Amygdala (tissue), 56 donors: ENCODE results near the gene NXPH4.

Experiments
- DNase-seq, 56 donors: peaks; one replicate each; lab custom pipeline; 2025; lab: John Stamatoyannopoulos, UW

The NXPH4 gene

DNA sequence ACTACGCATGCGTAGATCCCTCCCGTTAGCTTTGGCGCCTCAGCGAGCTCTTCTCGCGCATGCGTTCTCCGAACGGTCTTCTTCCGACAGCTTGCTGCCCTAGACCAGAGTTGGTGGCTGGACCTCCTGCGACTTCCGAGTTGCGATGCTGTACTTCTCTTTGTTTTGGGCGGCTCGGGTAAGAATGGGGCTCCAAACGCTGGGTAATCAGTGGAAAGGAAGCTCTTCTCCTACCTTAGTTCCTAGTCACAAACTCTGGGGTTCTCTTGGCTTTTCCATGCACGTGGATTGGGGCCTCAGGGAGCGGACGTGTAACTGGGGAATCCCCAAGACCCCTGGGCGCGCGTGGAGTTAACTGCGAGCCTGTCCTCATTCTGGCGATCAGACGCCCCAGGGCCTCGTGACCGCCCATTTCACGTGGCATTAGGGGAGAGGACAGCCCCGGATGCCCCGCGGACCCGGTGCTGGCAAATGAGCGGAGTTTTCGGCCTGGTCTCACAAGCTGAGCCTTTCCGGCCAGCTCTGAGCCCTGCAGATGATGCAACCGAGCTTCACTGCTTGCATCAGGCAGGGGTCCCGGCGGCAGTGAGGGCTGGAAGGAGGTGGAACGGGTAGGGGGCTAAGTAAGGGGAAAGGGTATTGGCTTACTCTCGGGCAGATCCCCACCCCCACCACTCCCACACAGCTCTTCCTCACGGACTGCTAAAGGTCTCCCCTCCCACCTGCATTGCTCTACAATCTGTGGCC, 13.2 kb downstream of the NXPH4 start, which contains the start of gene SHMT2:
Gene SHMT2 (plus strand): TSS at position 78 of the 747 bp plus-strand sequence. CDS start 68 bp downstream, at position 146.
- DNase-seq = peak; percentile 54 to 93 (median 84)

DNA sequence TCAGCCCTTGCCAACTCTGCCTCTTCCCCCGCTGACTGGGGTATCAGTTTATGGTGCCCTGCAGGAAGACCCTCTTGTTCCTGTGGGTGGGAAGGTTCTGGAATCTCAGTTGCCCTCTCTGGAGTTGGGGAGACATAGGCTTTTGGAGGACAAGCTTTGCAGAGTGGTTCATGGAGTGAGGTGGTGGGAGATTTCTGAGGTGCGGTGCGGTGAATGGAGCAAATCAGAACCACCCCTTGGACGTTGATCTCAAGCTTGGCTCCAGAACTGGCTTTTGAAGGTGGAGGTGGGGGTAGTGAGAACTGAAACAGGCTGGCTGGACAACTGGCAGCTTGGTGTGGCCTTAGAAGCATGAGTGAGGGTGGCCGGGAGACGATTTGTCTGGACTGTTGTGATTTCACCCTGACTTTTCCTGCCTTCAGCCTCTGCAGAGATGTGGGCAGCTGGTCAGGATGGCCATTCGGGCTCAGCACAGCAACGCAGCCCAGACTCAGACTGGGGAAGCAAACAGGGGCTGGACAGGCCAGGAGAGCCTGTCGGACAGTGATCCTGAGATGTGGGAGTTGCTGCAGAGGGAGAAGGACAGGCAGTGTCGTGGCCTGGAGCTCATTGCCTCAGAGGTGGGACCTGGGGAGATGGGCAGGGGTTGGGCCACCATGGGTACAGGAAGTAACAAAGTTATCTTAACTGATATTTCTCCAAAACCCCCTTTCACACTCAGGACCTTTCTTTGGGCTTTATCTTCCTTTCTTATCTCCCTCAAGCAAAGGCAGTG, 14.0 kb downstream of the NXPH4 start:
- no peak for DNase-seq

DNA sequence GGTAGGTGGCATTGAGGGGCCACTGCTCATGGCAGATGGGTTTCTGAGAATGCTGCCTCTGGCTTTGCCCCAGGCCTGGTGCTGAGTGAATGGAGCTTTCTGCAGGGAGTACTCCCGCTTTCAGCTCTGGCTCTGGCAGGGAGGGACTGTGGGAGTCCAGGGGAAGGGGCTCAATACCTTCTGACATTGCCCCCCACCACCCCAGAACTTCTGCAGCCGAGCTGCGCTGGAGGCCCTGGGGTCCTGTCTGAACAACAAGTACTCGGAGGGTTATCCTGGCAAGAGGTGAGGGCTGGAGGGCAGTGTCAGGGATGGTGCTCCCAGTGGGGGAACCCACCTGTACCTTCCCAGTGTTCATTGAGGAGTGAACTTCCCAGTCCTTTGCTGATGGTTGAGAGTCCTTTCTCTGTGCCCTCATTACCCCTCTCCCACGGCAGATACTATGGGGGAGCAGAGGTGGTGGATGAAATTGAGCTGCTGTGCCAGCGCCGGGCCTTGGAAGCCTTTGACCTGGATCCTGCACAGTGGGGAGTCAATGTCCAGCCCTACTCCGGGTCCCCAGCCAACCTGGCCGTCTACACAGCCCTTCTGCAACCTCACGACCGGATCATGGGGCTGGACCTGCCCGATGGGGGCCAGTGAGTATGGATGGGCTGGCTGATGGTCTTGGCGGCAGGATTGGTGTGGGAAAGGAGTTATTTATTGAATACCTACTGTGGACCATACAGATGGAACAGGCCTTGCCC, 14.9 kb downstream of the NXPH4 start:
- no peak for DNase-seq

DNA sequence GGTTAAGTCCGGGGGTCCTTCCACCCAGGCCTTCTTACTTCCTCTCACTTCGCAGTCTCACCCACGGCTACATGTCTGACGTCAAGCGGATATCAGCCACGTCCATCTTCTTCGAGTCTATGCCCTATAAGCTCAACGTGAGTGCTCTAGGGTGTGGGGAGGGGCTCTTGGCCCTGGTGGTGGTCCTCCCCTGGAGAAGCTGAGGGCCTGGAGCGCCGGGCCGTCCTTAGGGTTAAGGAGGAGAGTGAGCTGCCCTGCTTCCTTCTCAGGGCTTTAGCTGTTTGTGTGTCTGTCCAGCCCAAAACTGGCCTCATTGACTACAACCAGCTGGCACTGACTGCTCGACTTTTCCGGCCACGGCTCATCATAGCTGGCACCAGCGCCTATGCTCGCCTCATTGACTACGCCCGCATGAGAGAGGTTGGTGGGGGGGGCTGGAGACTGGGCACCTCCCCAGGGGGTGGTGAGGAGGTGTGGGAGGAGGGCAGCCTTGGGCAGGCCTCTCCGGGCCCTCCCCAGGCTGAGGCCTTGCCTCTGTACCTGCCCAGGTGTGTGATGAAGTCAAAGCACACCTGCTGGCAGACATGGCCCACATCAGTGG, 15.7 kb downstream of the NXPH4 start:
- no peak for DNase-seq

DNA sequence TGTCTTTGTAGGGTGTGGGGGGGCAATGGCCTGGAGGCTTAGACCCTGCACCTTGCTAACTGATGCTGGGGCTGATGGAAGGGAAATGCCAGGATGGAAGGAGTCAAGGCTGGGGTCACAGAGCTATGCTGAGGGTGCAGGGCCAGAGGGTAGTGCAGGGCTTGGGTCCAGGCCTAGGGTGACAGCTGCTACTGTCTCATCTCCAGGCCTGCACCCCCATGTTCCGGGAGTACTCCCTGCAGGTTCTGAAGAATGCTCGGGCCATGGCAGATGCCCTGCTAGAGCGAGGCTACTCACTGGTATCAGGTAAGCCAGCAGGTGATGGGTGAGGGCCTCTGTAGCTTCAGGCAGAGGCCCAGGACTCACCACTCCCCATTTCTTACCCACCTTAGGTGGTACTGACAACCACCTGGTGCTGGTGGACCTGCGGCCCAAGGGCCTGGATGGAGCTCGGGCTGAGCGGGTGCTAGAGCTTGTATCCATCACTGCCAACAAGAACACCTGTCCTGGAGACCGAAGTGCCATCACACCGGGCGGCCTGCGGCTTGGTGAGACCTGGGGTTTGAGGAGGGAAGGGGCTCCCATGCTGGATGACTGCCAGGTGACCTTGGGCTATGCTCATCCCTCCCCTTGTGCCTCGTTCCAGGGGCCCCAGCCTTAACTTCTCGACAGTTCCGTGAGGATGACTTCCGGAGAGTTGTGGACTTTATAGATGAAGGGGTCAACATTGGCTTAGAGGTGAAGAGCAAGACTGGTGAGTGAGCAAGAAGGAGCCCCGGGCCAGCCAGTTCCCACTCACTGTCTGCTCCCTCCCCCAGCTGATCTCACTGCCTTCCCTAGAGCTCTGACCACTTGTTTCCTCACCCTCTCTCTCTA, 17.0 kb downstream of the NXPH4 start:
- no peak for DNase-seq

DNA sequence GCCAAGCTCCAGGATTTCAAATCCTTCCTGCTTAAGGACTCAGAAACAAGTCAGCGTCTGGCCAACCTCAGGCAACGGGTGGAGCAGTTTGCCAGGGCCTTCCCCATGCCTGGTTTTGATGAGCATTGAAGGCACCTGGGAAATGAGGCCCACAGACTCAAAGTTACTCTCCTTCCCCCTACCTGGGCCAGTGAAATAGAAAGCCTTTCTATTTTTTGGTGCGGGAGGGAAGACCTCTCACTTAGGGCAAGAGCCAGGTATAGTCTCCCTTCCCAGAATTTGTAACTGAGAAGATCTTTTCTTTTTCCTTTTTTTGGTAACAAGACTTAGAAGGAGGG, 17.6 kb downstream of the NXPH4 start:
- no peak for DNase-seq

DNA sequence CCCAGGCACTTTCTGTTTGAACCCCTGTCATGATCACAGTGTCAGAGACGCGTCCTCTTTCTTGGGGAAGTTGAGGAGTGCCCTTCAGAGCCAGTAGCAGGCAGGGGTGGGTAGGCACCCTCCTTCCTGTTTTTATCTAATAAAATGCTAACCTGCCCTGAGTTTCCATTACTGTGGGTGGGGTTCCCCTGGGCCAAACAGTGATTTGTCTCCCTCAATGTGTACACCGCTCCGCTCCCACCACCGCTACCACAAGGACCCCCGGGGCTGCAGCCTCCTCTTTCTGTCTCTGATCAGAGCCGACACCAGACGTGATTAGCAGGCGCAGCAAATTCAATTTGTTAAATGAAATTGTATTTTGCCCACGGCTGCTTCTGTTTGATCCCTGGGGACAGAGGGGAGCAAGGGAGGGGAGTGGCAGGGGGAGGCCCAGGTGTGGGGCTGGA, 18.0 kb downstream of the NXPH4 start:
- DNase-seq = no peak

DNA sequence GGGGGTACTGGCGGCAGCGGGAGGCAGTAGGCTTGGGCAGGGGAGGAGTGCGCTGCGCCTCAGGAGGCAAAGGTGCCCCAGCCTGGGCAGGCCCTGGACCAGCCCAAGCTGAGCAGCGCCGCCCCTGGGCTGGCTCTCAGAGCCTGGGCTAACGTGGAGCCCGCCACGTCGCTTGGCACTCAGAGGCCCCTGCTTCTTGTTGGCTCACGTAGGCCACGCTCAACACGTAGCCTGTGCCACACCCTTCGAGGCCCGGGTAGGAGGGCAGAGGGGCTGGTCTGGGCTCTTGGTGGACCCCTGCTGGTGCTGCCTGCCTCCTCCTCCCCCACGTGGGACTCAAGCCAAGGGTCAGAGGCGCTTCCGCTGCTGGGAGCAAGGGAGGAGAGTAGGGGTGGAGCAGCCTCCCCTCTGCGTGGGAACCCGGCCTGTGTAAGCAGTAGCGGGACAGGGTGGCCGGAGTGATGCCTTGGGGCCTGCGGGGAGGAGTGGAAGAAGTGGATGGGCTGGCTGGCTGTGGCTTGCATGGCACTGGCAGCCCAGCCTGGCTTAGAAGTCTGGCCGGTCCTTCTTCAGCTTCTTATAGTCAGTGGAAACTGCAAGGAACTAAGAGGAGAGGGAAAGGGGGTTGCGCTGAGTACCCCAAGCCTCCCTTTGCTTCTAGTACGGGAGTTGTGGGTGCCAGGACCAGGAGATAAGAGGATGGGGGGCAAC, 18.6 kb downstream of the NXPH4 start:
- DNase-seq = peak in 1 of 56 donors; percentile 17

DNA sequence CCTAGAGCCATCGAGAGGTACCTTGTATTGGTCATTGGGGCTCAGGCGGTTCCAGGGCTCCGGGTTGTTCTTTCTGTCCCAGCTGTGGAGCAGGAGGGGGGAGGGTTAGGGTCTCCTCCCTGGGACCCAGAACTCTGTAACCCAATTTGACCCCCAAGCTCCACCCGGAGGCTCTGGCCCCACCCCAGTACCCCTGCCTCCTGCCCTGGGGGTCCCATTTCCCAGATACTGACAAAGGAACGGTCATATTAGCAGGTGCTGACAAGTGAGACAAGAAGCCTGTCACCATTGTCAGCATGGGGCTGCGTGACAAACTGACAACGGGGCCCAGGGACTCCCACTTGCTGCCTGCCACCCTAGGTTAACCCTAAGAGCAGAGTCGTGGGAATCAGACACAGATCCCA, 19.1 kb downstream of the NXPH4 start:
- no peak for DNase-seq

DNA sequence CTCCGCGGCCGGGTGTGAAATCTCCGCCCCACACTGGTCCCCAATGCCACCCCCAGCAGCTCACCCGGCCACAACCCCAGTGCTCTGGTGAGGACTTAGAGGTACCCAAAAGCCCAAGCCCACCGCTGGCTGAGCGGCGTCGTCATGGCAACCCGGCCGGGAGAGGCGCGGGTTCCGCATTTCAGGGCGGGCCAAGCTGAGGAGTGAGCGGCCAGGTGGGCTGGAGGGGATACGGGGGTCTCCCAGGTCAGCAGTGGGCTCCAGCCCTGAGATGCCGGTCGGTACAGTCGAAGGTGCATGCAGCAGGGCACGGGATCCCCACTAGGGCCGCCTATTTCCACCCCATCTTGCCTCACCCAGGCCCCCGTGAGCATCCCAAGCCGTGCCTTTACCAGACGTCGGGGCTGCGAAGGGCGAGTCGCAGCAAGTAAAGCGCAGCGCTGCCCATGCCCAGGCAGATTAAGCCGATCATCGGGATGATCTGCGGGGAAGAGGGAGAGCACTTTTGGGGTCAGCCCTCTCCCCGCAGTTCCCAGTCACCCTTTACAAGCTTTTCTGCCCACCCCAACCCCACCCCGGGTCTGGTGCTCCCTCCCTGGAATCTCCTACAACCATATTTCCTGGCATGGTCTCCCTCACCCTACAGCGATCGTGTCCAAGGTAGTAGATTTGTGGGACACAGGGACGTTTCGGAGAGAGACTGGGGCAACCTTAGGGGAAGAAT, 19.8 kb downstream of the NXPH4 start:
- DNase-seq = no peak

DNA sequence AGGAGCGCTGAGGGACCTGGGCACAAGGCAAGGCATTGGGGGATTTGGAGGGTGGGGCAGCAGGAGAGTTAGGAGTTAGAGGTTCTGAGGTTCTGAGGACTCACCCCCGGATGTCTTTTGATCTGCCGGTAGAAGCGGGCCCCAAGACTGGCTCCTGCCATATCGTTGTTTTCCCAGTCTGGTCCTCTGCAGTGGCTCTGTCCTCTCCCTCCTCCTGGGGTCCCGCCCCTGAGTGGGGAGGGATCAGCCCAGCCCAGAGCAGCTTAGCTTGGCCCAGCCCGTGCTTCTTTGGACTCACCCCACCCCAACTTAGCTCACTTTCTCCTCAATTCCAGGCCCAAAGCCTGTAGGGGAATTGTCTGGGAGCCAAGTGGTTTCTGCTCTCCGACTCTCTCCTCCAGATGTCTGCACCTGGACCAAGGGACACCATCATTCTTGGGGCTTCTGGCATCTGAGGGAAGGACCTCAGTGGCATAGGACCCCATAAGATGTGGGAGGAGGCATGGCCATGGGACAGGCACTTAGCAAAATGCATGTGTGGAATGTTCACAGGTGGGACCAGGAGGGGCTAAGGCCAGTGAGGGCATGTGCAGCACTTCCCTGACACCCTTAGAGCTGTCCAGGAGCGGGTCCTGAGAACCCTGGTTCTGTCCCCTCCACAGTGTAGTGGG, 20.5 kb downstream of the NXPH4 start:
- DNase-seq = no peak

DNA sequence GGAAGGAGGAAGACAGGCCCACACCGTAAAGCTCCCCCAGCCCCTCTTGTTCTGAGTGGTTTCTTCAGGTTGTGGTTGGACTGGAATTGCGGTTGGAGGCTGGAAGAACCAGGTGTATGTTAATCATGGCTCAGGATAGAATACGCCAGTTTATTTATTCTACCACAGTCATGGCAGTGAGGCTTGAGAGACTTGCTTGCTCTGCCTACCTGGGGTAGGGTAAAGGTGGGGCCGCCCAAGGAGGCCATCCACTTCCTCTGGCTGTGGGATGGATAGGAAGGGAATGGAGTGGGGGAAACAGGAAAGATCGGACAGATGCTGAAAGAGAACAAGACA, 21.0 kb downstream of the NXPH4 start:
- DNase-seq = no peak

DNA sequence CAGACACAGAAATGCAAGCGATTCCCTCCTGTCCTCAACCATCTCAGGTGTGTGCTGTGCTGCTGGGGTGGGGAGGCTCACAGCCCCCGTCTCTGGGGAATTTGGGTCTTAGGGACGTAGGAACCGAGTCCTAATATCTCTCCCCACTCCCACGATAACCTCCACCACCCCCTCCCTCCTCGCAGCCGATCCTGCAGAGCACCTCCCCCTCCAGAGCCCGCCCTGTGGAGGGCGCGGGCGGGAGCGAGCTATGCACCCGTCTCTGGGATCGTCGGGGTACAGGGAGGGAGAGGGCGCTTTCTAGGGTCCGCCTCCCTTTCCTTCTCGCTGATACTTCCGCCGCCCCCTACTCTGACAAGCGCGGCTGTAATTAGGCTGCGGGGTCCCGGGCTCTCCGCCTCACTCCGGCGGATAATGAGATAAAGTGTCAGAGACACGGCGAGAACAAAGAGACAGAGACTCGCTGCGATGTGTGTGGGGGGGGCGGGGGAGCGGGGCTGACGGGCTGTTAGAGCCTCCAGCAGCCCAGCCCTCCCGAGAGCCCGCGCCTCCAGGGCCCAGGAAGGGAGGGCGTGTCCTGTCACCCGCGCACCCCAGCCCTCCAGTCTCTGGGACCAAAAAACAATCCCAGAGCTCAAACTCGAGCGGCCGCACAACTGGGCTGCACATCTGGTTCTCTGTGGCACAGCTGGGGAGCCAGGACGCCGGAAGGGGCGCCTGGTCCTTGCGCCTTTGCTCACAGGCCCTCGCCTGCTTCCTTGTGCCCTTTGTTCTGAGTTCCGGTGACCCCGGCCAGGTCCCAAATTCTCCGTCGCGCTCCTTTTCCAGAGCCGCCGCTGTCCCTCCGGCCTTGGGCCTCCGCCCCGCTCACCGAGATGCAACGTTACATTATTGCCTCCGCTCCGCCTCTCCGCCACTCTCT, 21.6 kb downstream of the NXPH4 start:
- DNase-seq = peak in 1 of 56 donors; percentile 31

DNA sequence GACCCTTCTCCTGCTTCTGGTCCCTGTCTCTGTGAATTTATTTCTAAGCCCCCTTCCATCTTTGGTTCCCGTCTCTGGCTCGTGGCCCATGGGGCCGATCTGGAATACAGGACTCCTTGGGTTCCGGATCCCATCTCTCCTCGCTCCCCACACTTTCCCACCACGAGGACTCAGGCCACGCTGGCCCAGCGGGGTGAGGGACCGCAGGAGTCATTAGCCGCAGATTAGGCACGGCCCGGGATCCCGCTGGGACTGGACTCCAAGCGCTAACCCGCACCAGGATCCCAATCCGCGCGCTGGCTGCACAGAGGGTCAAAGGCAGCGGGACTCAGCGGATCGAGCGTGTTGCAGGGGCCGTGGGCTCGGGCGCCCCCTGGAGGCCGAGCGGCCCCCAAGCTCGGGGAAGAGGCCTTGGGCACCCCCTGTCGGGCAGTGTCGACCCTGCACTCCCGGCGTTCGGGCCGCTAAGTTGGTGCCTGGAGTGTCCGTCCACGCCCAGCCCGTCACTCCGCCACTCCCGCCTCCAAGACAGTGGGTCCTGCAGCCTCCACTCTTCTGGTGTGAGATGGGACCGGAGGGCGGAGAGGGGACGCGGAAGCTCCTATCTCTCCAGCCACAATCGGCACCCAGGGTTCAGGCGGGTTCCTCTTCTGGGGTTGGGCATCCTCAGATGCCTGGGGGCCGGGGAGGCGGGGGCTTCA, 22.4 kb downstream of the NXPH4 start:
- DNase-seq = peak in 53 of 56 donors; percentile 22 to 88 (median 71)

DNA sequence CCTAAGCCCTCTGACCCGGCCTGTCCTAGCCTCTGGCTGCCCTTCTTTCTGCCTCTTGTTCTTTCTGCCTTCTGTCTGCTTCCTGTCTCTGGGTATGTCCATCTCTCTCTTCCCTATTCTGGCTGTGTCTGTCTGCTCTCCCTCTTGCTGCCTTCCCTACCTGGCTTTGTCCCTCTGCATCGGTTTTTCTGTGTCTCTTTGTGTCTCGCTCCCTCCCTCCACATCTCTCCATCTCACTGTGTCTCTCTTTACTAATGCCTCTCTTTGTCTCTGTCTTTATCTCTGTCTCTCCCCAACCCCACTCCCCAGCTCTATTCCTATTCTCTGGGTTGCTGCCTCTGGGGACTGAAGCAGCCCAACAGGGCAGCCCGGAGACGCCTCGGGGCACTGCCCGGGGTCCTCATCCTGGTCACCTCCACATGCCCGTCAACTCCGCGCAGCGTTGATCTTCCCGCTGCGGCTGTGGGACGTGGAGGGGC, 23.0 kb downstream of the NXPH4 start:
- peak in 3 of 56 donors; percentile 45 to 55 (median 51) for DNase-seq
